Progenitor cell of endocrine pancreas (in vitro differentiated cells): ENCODE results near the gene TRIM54. TPM values are rescaled to one million over a fixed set of nuclear protein-coding genes. Genes with fewer than 3 reads are reported as not detected.
"Not testable (repeated sequence)": the region's sequence is repeated elsewhere in the genome, so short reads cannot be mapped to it uniquely, and the experiment has no call there.

Experiments used
- DNase-seq: peaks from one replicate; pipeline ENCODE4 v3.0.0; 2021; ENCODE audit warnings: low spot score; ENCODE audit not compliant: unreplicated experiment
- H3K27ac Mint-ChIP-seq: 2 replicates; pipeline ENCODE4 v1.8.0; 2021; ENCODE audit warnings: mild to moderate bottlenecking, moderate library complexity, mixed read lengths
- H3K27me3 Mint-ChIP-seq: 2 replicates; pipeline ENCODE4 v1.8.0; 2021; ENCODE audit warnings: mixed read lengths
- H3K36me3 Mint-ChIP-seq: 2 replicates; pipeline ENCODE4 v1.8.0; 2022; ENCODE audit warnings: mixed read lengths; ENCODE audit not compliant: insufficient read depth
- H3K4me1 Mint-ChIP-seq: 2 replicates; pipeline ENCODE4 v1.8.0; 2021; ENCODE audit warnings: low read depth, mixed read lengths
- H3K4me3 Mint-ChIP-seq: 2 replicates; pipeline ENCODE4 v1.8.0; 2021; ENCODE audit warnings: low read depth, mild to moderate bottlenecking, moderate library complexity, mixed read lengths
- H3K9me3 Mint-ChIP-seq: 2 replicates; pipeline ENCODE4 v1.8.0; 2021; ENCODE audit warnings: low read depth, mixed read lengths
- CTCF ChIP-seq: fragments of 200-600 bp; sonication (generic); IDR thresholded peaks from one replicate; pipeline ENCODE4 v1.5.0; 2021; ENCODE audit warnings: antibody characterized with exemption, mild to moderate bottlenecking; ENCODE audit not compliant: unreplicated experiment
- total RNA-seq: library from RNA; stranded (reverse); gene quantifications from 2 replicates; pipeline ENCODE4 v1.2.1, GENCODE V29; 2021

The TRIM54 gene
- total RNA-seq, 1 donor from 2014 or later: not detected

GRCh38 chr2:27270131-27270530 lies 12.1 kb upstream of the TRIM54 start:
- no peak overlapping the region for H3K27ac Mint-ChIP-seq

DNA sequence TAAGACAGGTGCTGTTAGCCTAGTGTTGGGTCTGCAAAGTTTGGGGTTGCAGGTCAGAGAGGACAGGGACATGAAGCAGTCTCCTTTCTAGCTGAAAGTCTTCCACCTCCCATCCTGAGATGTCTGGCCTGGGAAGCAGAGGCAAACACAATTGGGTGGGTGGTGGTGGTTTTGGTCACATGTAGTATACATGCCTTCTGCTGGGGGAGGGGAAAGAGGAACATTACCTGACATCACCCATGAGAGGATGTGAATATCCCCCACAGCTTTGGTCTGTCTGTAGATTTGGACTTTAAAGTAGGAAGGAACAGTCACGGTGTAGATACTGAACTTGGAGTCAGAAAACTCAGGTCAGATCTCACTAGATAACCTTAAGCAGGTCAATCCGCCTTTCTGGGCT lies 11.6 kb upstream of the TRIM54 start:
- no peak overlapping the region for H3K27ac Mint-ChIP-seq
- TF ChIP-seq CTCF: no peak
- no peaks in the 10 kb centered on the region for H3K9me3 Mint-ChIP-seq
- H3K36me3 Mint-ChIP-seq: no peaks in the 10 kb centered on the region
- H3K4me3 Mint-ChIP-seq: no peak overlapping the region
- no peaks in the 10 kb centered on the region for H3K4me1 Mint-ChIP-seq
- DNase-seq: no peak
- peaks cover 23% of the 10 kb centered on the region for H3K27me3 Mint-ChIP-seq

More at GRCh38 chr2:27270131-27270530, 12.1 kb upstream of the TRIM54 start:
- Mint-ChIP-seq H3K4me3 (no peak overlapping the region), H3K27me3 (peaks cover 23% of the 10 kb centered on the region), H3K9me3 (no peaks in the 10 kb centered on the region), H3K4me1 (no peaks in the 10 kb centered on the region), H3K36me3 (no peaks in the 10 kb centered on the region)
- TF ChIP-seq CTCF: no peak
- no peak for DNase-seq

DNA sequence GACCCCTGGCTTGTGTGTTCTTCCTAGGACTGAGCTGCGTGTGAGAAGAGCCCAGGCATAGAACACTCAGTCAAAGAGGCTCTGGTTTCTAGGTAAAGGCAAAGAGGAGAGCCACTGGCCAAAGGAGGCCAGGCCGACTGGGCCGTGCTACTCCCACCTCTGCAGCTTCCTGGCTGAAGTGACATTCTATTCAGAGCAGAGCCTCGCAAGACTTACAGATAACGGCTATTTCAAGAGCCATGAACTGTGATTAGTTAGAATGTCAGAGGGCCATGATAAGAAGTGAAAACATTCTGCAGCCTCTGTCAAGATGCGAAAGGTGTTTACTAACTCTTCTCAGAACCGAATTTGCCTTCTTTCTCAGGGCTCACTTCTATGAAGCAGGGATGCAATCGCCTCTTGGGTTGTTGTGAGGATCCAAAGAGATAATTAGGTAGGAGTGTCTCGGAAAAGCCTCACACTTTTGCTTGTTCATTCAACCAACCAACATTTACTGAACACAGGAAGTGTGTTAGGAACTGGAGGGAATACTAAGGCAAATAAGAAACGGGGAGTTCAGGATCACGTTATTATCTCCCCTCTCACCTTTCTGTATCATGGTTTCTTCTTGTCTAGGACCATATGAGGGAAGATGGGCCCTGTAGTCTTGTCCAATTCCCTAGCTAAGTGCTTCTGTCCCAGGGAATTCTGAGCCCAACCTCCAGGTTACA lies 10.4 kb upstream of the TRIM54 start:
- no peaks in the 10 kb centered on the region for H3K4me1 Mint-ChIP-seq
- no peak overlapping the region for H3K27ac Mint-ChIP-seq
- no peaks in the 10 kb centered on the region for H3K36me3 Mint-ChIP-seq
- peaks cover 26% of the 10 kb centered on the region for H3K27me3 Mint-ChIP-seq
- no peaks in the 10 kb centered on the region for H3K9me3 Mint-ChIP-seq
- DNase-seq: no peak
- TF ChIP-seq CTCF: no peak
- H3K4me3 Mint-ChIP-seq: no peak overlapping the region

GRCh38 chr2:27272537-27273522 lies 9.4 kb upstream of the TRIM54 start:
- not testable (repeated sequence) for H3K4me1 Mint-ChIP-seq, H3K9me3 Mint-ChIP-seq, H3K4me3 Mint-ChIP-seq, DNase-seq, H3K36me3 Mint-ChIP-seq, H3K27ac Mint-ChIP-seq
- peaks cover 31% of the 10 kb centered on the region for H3K27me3 Mint-ChIP-seq

GRCh38 chr2:27275211-27276150 lies 6.7 kb upstream of the TRIM54 start, which contains the start of gene DNAJC5G:
TSS of gene DNAJC5G (plus strand) at chr2:27275433. CDS start at chr2:27276729, 1,296 bp downstream.
- Mint-ChIP-seq H3K4me1 (no peaks in the 10 kb centered on the region), H3K9me3 (no peaks in the 10 kb centered on the region), H3K4me3 (no peak within 1 kb of the TSS), H3K27ac (no peak within 1 kb of the TSS), H3K36me3 (no peaks in the 10 kb centered on the region), H3K27me3 (peaks cover 27% of the 10 kb centered on the region)
- TF ChIP-seq CTCF: no peak
- no peak for DNase-seq
